Caki2 (cell line): ENCODE results near the gene GGN. TPM values are rescaled to one million over a fixed set of nuclear protein-coding genes. Genes with fewer than 3 reads are reported as not detected.
"Not testable (repeated sequence)": the region's sequence is repeated elsewhere in the genome, so short reads cannot be mapped to it uniquely, and the experiment has no call there.

Source experiments
- DNase-seq: peaks from one replicate; pipeline ENCODE4 v3.0.0-alpha.2; 2015; ENCODE audit warnings: low read depth
- in situ Hi-C: cut with HindIII; loops from 2 replicates; pipeline ENCODE4 v1.10.0; 2016; ENCODE audit warnings: low sequenced_read_pairs, low pct_unique_long_range_greater_than_20kb, mixed read lengths
- total RNA-seq: library from RNA; depleted of rRNA; stranded (reverse); fragments of >200 nt; shearing (Covaris generic); gene quantifications from 2 replicates; pipeline ENCODE4 v1.2.3, GENCODE V29; 2014; ENCODE audit warnings: low replicate concordance; rRNA removed

GGN gene
- total RNA-seq, 1 experiment from 2014 or later, result 2.5 TPM

DNA sequence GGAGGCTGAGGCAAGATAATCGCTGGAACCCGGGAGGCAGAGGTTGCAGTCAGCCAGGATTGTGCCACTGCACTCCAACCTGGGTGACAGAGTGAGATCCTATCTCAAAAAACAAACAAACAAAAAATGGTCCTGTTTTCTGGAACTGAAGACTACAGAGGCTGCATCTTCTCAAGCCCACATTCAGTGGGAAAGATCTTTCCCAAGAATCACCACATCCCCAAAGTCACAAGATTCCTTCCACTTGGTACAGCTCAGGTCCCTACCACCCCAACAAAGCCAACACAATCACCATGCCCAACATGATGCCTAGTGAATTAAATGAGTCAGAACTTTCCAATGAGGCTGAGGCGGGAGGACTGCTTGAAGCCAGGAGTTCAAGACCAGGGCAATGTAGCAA, 37.0 kb downstream of the GGN start:
- in situ Hi-C loops, result no loop called here
- no peak for DNase-seq

DNA sequence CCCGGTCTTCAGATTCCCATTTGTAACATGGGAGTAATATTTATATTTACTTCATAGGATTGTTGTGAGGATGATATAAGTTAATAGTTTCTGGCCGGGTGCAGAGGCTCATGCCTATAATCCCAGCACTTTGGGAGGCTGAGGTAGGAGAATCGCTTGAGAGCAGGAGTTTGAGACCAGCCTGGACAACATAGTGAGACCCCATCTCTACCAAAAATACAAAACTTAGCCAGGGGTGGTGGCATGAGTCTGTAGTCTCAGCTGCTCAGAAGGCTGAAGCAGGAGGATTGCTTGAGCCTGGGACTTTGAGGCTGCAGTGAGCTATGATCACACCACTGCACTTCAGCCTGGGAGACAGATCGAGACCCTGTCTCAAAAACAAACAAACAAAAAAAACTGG, 41.0 kb downstream of the GGN start:
- in situ Hi-C loops, result no loop called here
- no peak for DNase-seq

DNA sequence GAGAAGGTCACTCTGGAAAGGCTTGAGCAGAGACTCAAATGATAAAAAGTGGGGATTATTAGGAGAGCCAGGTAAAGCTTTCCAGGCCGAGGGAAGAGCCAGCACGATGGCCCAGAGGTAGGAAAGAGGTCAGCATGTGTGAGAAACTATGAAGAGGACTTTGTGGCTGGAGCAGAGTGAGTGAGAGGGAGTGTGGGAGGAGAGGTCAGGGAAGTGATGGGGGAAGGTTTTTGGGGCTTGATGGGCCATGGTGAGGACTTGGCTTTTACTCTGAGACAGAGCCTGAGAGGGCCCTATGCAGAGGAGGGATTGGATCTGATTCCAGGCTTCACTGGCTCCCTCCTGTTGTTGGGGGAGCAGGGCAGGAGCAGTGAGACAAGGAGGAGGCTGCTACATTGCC, 46.9 kb downstream of the GGN start:
- DNase-seq, result no peak
- in situ Hi-C loops, result no loop called here

DNA sequence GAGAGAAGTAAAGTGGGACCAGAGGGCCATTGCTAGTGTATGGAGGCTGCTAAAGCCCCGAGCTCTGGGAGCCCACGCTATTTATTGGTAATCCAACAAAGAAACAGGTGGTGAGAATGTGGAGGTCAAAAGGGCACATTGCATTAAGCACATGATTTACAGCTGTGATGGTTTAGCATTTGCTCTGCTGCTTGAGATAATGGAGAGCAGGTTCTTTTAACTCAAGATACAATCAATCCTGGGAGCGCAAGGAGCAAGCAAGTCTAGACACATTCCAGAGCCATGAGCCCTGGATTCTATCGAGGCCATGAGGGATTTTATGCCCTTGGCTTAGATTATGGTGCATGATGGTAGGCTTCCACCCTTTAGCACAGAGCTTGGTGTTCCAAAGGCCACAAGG, 48.8 kb downstream of the GGN start:
- in situ Hi-C loops, DNase-seq: not testable (repeated sequence)

DNA sequence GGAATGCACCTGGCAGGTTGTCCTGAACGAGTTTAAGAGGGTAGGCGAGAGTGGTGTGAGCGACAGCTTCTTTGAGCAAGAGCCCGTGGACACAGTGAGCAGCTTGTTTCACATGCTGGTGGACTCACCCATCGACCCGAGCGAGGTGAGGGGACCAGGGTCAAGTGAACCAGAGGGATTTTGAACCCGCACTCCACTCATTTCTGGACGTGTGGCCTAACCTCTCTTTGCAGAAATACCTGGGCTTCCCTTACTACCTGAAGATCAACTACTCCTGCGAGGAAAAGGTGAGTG, 50.5 kb downstream of the GGN start:
- no peak for DNase-seq
- in situ Hi-C loops, result no loop called here

GRCh38 chr19:38336638-38337359, 51.0 kb downstream of the GGN start:
- in situ Hi-C loops, result no loop called here
- DNase-seq, result peak; percentile 96

DNA sequence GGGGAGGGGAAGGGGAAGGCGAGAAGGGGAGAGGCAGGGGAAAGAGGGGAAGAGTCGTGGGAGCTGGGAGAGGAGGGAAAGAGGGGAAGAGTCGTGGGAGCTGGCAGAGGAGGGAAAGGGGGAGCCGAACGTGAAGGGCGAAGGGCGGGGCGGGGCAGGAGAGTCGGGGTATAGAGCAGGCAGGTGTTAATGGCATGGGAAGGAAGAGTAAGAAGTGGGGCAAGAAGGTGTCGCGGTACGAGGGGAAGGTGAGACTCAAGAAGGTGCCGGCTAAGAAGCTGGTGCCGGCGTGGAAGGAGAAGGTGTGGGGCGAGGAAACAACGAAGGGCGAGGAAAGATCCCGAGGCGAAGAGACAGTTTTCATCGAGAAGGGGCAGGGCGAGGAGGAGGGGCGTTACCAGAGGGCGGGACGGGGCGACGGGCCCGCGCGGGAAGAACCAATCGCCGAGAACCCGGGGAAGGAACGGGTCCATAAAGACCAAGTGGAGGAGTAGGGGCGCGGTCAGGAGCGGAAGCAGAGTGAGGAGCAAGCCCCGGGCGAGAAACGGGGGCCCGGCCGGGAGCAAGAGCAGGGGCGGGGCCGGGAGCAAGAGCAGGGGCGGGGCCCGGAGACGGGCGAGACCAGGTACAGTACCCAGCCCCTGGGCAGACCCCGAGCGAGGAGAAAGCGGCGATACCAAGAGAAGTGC, 51.7 kb downstream of the GGN start:
- peak; percentile 99 for DNase-seq
- in situ Hi-C loops, result no loop called here

Other genes with a start within 250 kb of the GGN start
- 2.3 and 3.0 TPM in 2 replicates for gene DPF1, start 163.8 kb downstream of the GGN start, total RNA-seq
- not detected in 2 replicates for gene PPP1R14A, start 131.7 kb downstream of the GGN start, total RNA-seq
- 1,423 and 1,713 TPM in 2 replicates for gene SPINT2, start 123.5 kb downstream of the GGN start, total RNA-seq
- 165 and 184 TPM in 2 replicates for gene C19orf33, start 83.8 kb downstream of the GGN start, total RNA-seq
- gene YIF1B, start 72.1 kb downstream of the GGN start, total RNA-seq, result 180 and 207 TPM in 2 replicates
- 0.27 TPM in 1 of 2 replicates, not detected in the other for gene KCNK6, start 68.2 kb downstream of the GGN start, total RNA-seq
- 0.90 and 6.0 TPM in 2 replicates for gene CATSPERG, start 52.2 kb downstream of the GGN start, total RNA-seq
- 444 and 614 TPM in 2 replicates for gene PSMD8, start 13.5 kb downstream of the GGN start, total RNA-seq
- gene SPRED3, start 663 bp upstream of the GGN start, total RNA-seq, result 1.7 TPM in 1 of 2 replicates, not detected in the other
- 23.9 and 31.9 TPM in 2 replicates for gene FAM98C, start 15.1 kb upstream of the GGN start, total RNA-seq
- not detected in 2 replicates for gene RASGRP4, start 38.2 kb upstream of the GGN start, total RNA-seq
- gene RYR1, start 45.7 kb upstream of the GGN start, total RNA-seq, result under 0.01 TPM in 1 of 2 replicates, not detected in the other
- 1.3 and 1.6 TPM in 2 replicates for gene MAP4K1, start 229.9 kb upstream of the GGN start, total RNA-seq
- 642 and 878 TPM in 2 replicates for gene EIF3K, start 231.2 kb upstream of the GGN start, total RNA-seq